A549 treated with GW870086 at 1 μM for 4 hours (cell line): ENCODE results near the gene PINLYP. TPM values are rescaled to one million over a fixed set of nuclear protein-coding genes. Genes with fewer than 3 reads are reported as not detected.

Source experiments
- total RNA-seq: library from RNA; stranded (reverse); fragments of 200-300 nt; extraction: Qiagen RNA extraction; gene quantifications from 5 replicates; pipeline ENCODE4 v1.2.3, GENCODE V29; 2022; ENCODE audit warnings: low read depth

Gene PINLYP
- total RNA-seq = 0.15 to 0.19 TPM (median 0.17 TPM) in 3 of 5 replicates, not detected in the others

GRCh38 chr19:43575156-43575950 lies at the start of gene PINLYP, which contains the start of gene XRCC1:
Gene PINLYP, plus strand, starts transcription at chr19:43575801. Its CDS starts 1,391 bp downstream, at chr19:43577192.
Gene XRCC1, minus strand, starts transcription at chr19:43575527. Its CDS starts 69 bp downstream, at chr19:43575458.

DNA sequence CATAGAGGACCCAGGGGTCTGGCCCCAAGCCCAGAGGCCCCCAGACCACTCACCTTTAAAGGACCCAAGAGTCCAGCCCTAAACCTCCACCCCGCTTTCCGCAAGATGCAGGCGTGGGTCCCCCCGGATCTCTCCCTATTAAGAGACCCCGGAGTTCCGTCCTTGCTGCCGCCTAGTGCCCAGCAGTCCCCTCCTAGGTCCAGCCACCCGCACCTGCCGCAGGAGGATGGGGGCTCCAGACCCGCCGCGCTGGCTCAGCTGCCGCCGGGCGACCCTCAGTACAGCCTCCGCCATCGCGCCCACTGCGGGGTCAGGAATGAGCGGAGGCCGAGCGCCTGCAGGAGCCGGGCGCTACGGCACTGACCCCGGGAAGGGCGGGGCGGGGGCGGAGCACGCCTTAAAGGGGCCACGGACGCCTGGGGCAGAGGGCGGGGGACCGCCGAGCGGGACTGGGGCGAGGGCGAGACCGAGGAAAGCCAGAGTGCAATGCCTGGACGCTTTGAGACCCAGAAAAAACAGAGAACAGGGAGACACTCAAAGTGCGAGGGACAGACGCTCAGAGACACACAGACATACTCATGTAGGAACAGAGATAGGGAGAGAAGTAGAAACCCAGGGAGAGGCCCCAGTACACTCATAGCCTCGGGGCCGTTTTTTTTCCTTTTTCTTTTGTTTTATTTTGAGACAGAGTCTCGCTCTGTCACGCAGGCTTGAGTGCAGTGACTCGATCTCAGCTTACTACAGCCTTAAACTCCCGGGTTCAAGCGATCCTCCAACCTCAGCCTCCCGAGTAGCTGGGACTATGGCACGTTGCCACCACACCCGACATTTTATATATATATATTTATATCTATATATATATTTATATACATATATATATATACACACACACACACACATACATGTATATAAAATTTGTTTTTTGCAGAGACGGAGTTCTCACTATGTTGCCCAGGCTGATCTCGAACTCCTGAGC lies 48.4 kb upstream of the PINLYP start, which contains the start of gene ETHE1:
Gene ETHE1, minus strand, starts transcription at position 318 of the 976 bp plus-strand sequence. Its CDS starts 24 bp downstream, at position 294.

DNA sequence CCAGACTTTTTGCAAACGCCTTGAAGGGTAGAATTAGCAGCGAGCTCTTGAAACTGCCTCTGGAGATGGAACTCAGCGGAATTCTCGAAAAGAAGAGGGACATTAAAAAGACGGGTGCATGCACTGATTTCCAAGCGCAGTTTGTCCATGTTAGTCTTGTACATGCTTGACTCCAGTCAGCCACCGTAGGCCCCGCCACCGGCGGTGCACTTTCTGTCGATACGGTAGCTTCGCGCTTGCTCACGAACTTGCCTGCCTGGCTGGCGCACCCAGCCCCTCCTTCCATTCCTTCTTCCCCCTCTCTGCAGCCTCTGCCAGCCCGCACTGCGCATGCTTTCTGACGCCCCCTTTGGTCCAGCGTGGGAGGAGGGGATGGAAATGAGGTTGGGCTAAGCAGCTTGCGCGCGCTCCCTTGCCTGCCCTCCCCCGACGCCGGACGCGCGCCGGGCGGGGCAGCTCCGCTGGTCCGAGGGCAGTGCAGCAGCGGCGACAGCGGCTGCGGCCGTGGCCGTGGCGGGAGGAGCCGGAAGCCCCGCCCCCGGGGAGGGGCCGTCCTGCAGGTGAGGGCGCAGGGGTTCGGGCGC lies 42.5 kb upstream of the PINLYP start, which contains the start of gene ZNF575:
Gene ZNF575, plus strand, starts transcription at position 227 of the 584 bp plus-strand sequence. CDS start 1,235 bp downstream, outside the sequence.

GRCh38 chr19:43595999-43596841 lies 20.6 kb downstream of the PINLYP start, which contains the start of the genes IRGQ and ZNF576:
Gene IRGQ, minus strand, starts transcription at chr19:43596134. Its CDS starts 796 bp downstream, at chr19:43595338.
Gene ZNF576, plus strand, starts transcription at chr19:43596595. Its CDS starts 514 bp downstream, at chr19:43597109.

GRCh38 chr19:43611788-43612187 lies 36.2 kb downstream of the PINLYP start, which contains the start of gene SRRM5:
Gene SRRM5, plus strand, starts transcription at chr19:43612088. Its CDS starts 34 bp downstream, at chr19:43612122.

GRCh38 chr19:43619262-43620060 lies 43.9 kb downstream of the PINLYP start, which contains the start of gene ZNF428:
Gene ZNF428, minus strand, starts transcription at chr19:43619629. Its CDS starts 5,325 bp downstream, at chr19:43614304.

Other genes with a start within 250 kb of the PINLYP start
- gene CD177, start 222.1 kb upstream of the PINLYP start, total RNA-seq = 0.06 to 0.11 TPM (median 0.09 TPM) in 4 of 5 replicates, not detected in the other
- not detected in 5 replicates for gene TEX101, start 160.9 kb upstream of the PINLYP start, total RNA-seq
- 0.22 to 0.80 TPM (median 0.41 TPM) in 5 replicates for gene LYPD3, start 110.2 kb upstream of the PINLYP start, total RNA-seq
- gene PHLDB3, start 71.1 kb upstream of the PINLYP start, total RNA-seq = 7.9 to 10.0 TPM (median 8.8 TPM) in 5 replicates
- 45.7 to 50.9 TPM (median 49.2 TPM) in 5 replicates for gene ETHE1, start 48.6 kb upstream of the PINLYP start, total RNA-seq
- 1.2 to 1.9 TPM (median 1.6 TPM) in 5 replicates for gene ZNF575, start 42.6 kb upstream of the PINLYP start, total RNA-seq
- gene XRCC1, start 274 bp upstream of the PINLYP start, total RNA-seq = 24.8 to 28.2 TPM (median 27.3 TPM) in 5 replicates
- gene IRGQ, start 20.3 kb downstream of the PINLYP start, total RNA-seq = 5.3 to 6.3 TPM (median 5.9 TPM) in 5 replicates
- 12.8 to 21.1 TPM (median 20.4 TPM) in 5 replicates for gene ZNF576, start 20.8 kb downstream of the PINLYP start, total RNA-seq
- gene SRRM5, start 36.3 kb downstream of the PINLYP start, total RNA-seq = 0.67 to 0.93 TPM (median 0.80 TPM) in 5 replicates
- 50.6 to 71.3 TPM (median 59.6 TPM) in 5 replicates for gene ZNF428, start 43.8 kb downstream of the PINLYP start, total RNA-seq
- gene CADM4, start 64.0 kb downstream of the PINLYP start, total RNA-seq = 8.3 to 10.2 TPM (median 9.1 TPM) in 5 replicates
- gene PLAUR, start 94.4 kb downstream of the PINLYP start, total RNA-seq = 74.2 to 80.1 TPM (median 77.0 TPM) in 5 replicates
- gene IRGC, start 140.3 kb downstream of the PINLYP start, total RNA-seq = not detected in 5 replicates
- 47.4 to 65.8 TPM (median 57.7 TPM) in 5 replicates for gene SMG9, start 179.2 kb downstream of the PINLYP start, total RNA-seq
- 44.8 to 64.3 TPM (median 57.6 TPM) in 5 replicates for gene KCNN4, start 205.2 kb downstream of the PINLYP start, total RNA-seq
- gene LYPD5, start 226.6 kb downstream of the PINLYP start, total RNA-seq = 0.09 to 0.29 TPM (median 0.21 TPM) in 4 of 5 replicates, not detected in the other